Keratinocyte (primary cell): ENCODE results near the gene SPOCK1.
"Not testable (repeated sequence)": the region's sequence is repeated elsewhere in the genome, so short reads cannot be mapped to it uniquely, and the experiment has no call there.

Source experiments
- EZH2 ChIP-seq: IDR thresholded peaks from one replicate; pipeline ENCODE4 v1.6.1; 2012; ENCODE audit warnings: inconsistent platforms, mild to moderate bottlenecking, low read length, moderate library complexity
- TF ChIP-seq, protein P1 (sequence below), 3 experiments: IDR thresholded peaks in 1 of 3; conservative IDR thresholded peaks in 1 of 3; optimal IDR thresholded peaks in 1 of 3; 2 replicates in 2 of 3; 3 replicates in 1 of 3; pipeline versions ENCODE3 to v1.5.1; 2011; ENCODE audit warnings: low read length in 3 of 3, mild to moderate bottlenecking in 3 of 3, moderate library complexity in 2 of 3, control low read depth in 1 of 3, inconsistent platforms in 1 of 3; ENCODE audit not compliant: insufficient read depth in 2 of 3; ENCODE audit errors: extremely low read depth in 1 of 3

DNA sequence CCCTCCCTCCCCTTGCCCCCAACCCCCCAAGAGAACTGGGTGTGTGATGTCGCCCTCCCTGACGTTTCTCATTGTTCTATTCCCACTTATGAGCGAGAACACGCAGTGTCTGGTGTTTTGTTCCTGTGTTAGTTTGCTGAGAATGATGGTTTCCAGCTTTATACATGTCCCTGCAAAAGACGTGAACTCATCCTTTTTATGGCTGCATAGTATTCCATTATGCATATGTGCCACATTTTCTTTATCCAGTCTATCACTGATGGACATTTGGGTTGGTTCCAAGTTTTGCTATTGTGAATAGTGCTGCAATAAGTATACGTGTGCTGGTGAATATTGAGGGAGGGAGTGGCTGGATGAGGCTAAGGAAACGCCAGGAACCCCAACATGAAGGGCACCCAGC is 108.1 kb downstream of the SPOCK1 start:
- not testable (repeated sequence) for TF ChIP-seq EZH2
- TF ChIP-seq, protein P1, sequence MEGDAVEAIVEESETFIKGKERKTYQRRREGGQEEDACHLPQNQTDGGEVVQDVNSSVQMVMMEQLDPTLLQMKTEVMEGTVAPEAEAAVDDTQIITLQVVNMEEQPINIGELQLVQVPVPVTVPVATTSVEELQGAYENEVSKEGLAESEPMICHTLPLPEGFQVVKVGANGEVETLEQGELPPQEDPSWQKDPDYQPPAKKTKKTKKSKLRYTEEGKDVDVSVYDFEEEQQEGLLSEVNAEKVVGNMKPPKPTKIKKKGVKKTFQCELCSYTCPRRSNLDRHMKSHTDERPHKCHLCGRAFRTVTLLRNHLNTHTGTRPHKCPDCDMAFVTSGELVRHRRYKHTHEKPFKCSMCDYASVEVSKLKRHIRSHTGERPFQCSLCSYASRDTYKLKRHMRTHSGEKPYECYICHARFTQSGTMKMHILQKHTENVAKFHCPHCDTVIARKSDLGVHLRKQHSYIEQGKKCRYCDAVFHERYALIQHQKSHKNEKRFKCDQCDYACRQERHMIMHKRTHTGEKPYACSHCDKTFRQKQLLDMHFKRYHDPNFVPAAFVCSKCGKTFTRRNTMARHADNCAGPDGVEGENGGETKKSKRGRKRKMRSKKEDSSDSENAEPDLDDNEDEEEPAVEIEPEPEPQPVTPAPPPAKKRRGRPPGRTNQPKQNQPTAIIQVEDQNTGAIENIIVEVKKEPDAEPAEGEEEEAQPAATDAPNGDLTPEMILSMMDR (optimal IDR thresholded peaks at IDR 0.05 in 1 of 3, IDR thresholded peaks at IDR 0.05 in 1 of 3, conservative IDR thresholded peaks at IDR 0.05 in 1 of 3; ENCODE audit: extremely low read depth in 1 of 3, insufficient read depth in 2 of 3, low read length in 3 of 3), result not testable (repeated sequence)
